KMS-11 (cell line): ENCODE results near the gene CEPT1.

Experiments
- H2AFZ ChIP-seq: fragments of 200-600 bp; sonication (generic); 2 replicates; pipeline ENCODE4 v1.6.1; 2016; ENCODE audit warnings: antibody characterized with exemption, mixed run types, low read depth
- H3K27ac ChIP-seq: fragments of 200-600 bp; sonication (generic); 2 replicates; pipeline ENCODE4 v1.6.1; 2016; ENCODE audit warnings: mild to moderate bottlenecking, mixed run types
- H3K27me3 ChIP-seq: fragments of 200-600 bp; sonication (generic); 2 replicates; pipeline ENCODE4 v1.6.1; 2017; ENCODE audit warnings: mild to moderate bottlenecking, low read depth, mixed run types, moderate library complexity; ENCODE audit not compliant: insufficient read depth
- H3K36me3 ChIP-seq: fragments of 200-600 bp; sonication (generic); 2 replicates; pipeline ENCODE4 v1.6.1; 2017; ENCODE audit warnings: mild to moderate bottlenecking, mixed run types; ENCODE audit not compliant: insufficient read depth
- H3K4me1 ChIP-seq: fragments of 200-600 bp; sonication (generic); 2 replicates; pipeline ENCODE4 v1.6.1; 2016; ENCODE audit warnings: mild to moderate bottlenecking, low read depth, mixed run types; ENCODE audit not compliant: poor library complexity, severe bottlenecking
- H3K4me2 ChIP-seq: fragments of 200-600 bp; sonication (generic); 2 replicates; pipeline ENCODE4 v1.7.0; 2016; ENCODE audit warnings: mild to moderate bottlenecking, mixed run types
- H3K4me3 ChIP-seq: fragments of 200-600 bp; sonication (generic); IDR thresholded peaks from 2 replicates; pipeline ENCODE4 v1.6.1; 2017; ENCODE audit warnings: low read depth, low read length, mixed read lengths; ENCODE audit not compliant: insufficient read depth
- H3K79me2 ChIP-seq: fragments of 200-600 bp; sonication (generic); 2 replicates; pipeline ENCODE4 v1.6.1; 2016; ENCODE audit warnings: low read depth, mixed run types; ENCODE audit not compliant: insufficient read depth
- H3K9ac ChIP-seq: fragments of 200-600 bp; sonication (generic); 2 replicates; pipeline ENCODE4 v1.6.1; 2016; ENCODE audit warnings: mild to moderate bottlenecking, mixed run types
- H4K20me1 ChIP-seq: fragments of 200-600 bp; sonication (generic); 2 replicates; pipeline ENCODE4 v1.6.1; 2016; ENCODE audit warnings: mild to moderate bottlenecking, mixed run types; ENCODE audit not compliant: insufficient read depth
- CTCF ChIP-seq: fragments of 200-600 bp; sonication (generic); conservative IDR thresholded peaks from 2 replicates; pipeline ENCODE4 v1.6.1; 2017; ENCODE audit warnings: low read depth, mild to moderate bottlenecking, antibody characterized with exemption, low read length, moderate library complexity, mixed read lengths

CEPT1 gene

DNA sequence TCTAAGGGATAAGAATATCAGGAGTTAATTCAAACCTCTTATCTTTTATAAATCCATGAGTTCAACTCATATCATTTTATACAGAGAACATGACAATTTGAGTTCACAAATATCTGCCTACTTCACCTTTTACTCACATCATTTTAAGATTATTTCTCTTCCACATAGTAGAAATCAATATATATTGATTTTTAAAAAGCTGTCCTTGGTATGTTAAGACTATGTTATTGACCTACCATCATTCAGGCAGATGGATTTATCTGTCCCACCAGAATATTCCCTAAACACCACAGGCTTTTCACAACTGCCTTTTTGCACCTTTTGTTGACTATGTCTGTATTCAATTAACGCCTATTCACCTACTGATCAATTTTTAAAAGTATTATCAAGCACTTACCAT is 13.7 kb upstream of the CEPT1 start:
- no peak overlapping the region for H2AFZ ChIP-seq
- H3K4me2 ChIP-seq, result no peak overlapping the region
- H3K27ac ChIP-seq, result no peak overlapping the region
- H3K9ac ChIP-seq, result no peak overlapping the region
- no peaks in the 10 kb centered on the region for H4K20me1 ChIP-seq
- no peaks in the 10 kb centered on the region for H3K36me3 ChIP-seq
- H3K4me1 ChIP-seq, result no peaks in the 10 kb centered on the region
- no peak overlapping the region for H3K4me3 ChIP-seq
- H3K79me2 ChIP-seq, result no peaks in the 10 kb centered on the region
- no peak for TF ChIP-seq CTCF
- H3K27me3 ChIP-seq, result no peaks in the 10 kb centered on the region

- TF ChIP-seq CTCF, result no peak
- H3K9ac ChIP-seq, result no peak overlapping the region
- H2AFZ ChIP-seq, result no peak overlapping the region
- no peak overlapping the region for H3K4me3 ChIP-seq
- H3K79me2 ChIP-seq, result no peaks in the 10 kb centered on the region
- H3K4me1 ChIP-seq, result no peaks in the 10 kb centered on the region
- no peak overlapping the region for H3K4me2 ChIP-seq
- no peaks in the 10 kb centered on the region for H3K36me3 ChIP-seq
- H3K27me3 ChIP-seq, result no peaks in the 10 kb centered on the region
- H4K20me1 ChIP-seq, result no peaks in the 10 kb centered on the region
- no peak overlapping the region for H3K27ac ChIP-seq
Observed at GRCh38 chr1:111127923-111128643, 11.9 kb upstream of the CEPT1 start.

- Histone ChIP-seq H3K4me3 (no peak overlapping the region), H3K4me1 (no peaks in the 10 kb centered on the region), H3K36me3 (no peaks in the 10 kb centered on the region), H3K4me2 (no peak overlapping the region), H2AFZ (no peak overlapping the region), H3K9ac (no peak overlapping the region), H3K27me3 (no peaks in the 10 kb centered on the region), H4K20me1 (no peaks in the 10 kb centered on the region), H3K79me2 (no peaks in the 10 kb centered on the region), H3K27ac (no peak overlapping the region)
- TF ChIP-seq CTCF, result no peak
Observed at GRCh38 chr1:111129376-111129775, 10.6 kb upstream of the CEPT1 start.

DNA sequence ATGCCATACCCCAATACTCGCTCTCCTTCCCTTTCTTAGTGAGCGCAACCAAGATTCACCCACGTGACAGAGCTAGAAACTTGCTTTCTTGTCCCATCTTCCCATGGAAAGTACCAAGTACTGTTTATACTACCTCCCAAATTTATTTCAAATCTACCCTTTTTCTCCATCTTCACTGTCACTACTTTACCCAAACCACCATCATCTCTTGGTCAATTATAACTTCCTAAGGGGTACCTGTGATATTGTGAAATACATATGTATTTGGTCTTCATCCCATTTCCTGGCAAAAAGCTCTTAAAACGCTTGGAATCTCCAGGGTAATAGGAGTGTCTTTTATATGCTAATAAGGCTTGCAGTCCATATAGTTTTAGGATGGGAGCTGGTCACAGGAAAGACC is 8.3 kb upstream of the CEPT1 start:
- Histone ChIP-seq H3K4me3 (no peak overlapping the region), H2AFZ (no peak overlapping the region), H3K4me2 (no peak overlapping the region), H4K20me1 (no peaks in the 10 kb centered on the region), H3K27me3 (no peaks in the 10 kb centered on the region), H3K9ac (no peak overlapping the region), H3K79me2 (no peaks in the 10 kb centered on the region), H3K4me1 (no peaks in the 10 kb centered on the region), H3K27ac (no peak overlapping the region), H3K36me3 (no peaks in the 10 kb centered on the region)
- no peak for TF ChIP-seq CTCF
